Lung (tissue), 12 donors: Measurements from ENCODE around the gene PANX2. TPM values are rescaled to one million over a fixed set of nuclear protein-coding genes. Genes with fewer than 3 reads are reported as not detected.

Source experiments
- ATAC-seq: fragments of 200-7000 bp; cut with Tn5 transposase; one replicate; pipeline ENCODE4 v1.9.1; 2020; ENCODE audit warnings: moderate number of reproducible peaks; ENCODE audit not compliant: insufficient read depth, low FRiP score
- DNase-seq, 3 donors: peaks; one replicate each; pipeline ENCODE4 v3.0.0-alpha.2; 2013 to 2017
- H3K27ac ChIP-seq, 2 donors: one replicate each; pipeline ENCODE4 v1.5.1; 2013; ENCODE audit warnings: mild to moderate bottlenecking in 2 of 2, moderate library complexity in 2 of 2, control low read depth in 1 of 2, inconsistent platforms in 1 of 2, low read depth in 1 of 2, low read length in 1 of 2
- H3K27me3 ChIP-seq, 3 donors: one replicate each; pipeline ENCODE4 v1.5.1; 2013; ENCODE audit warnings: low read length in 2 of 3; ENCODE audit not compliant: control insufficient read depth in 3 of 3, insufficient read depth in 3 of 3
- H3K36me3 ChIP-seq, 4 donors: one replicate each; pipeline ENCODE4 v1.5.1; 2013; ENCODE audit warnings: low read length in 4 of 4, mild to moderate bottlenecking in 1 of 4, moderate library complexity in 1 of 4; ENCODE audit not compliant: control insufficient read depth in 4 of 4, insufficient read depth in 4 of 4
- H3K4me1 ChIP-seq, 5 donors: one replicate each; pipeline ENCODE4 v1.5.1; 2013; ENCODE audit warnings: low read length in 5 of 5, mild to moderate bottlenecking in 2 of 5, moderate library complexity in 1 of 5; ENCODE audit not compliant: control insufficient read depth in 5 of 5, insufficient read depth in 5 of 5
- H3K4me3 ChIP-seq: one replicate; pipeline ENCODE4 v1.5.1; 2013; ENCODE audit warnings: mild to moderate bottlenecking, control low read depth, moderate library complexity
- H3K9ac ChIP-seq, 2 donors: one replicate each; pipeline ENCODE4 v1.5.1; 2013; ENCODE audit warnings: low read length in 2 of 2, control low read depth in 1 of 2; ENCODE audit not compliant: insufficient read depth in 1 of 2
- H3K9me3 ChIP-seq, 4 donors: one replicate each; pipeline ENCODE4 v1.5.1; 2013; ENCODE audit warnings: low read length in 3 of 4, mild to moderate bottlenecking in 1 of 4, moderate library complexity in 1 of 4; ENCODE audit not compliant: control insufficient read depth in 4 of 4, insufficient read depth in 3 of 4
- CTCF ChIP-seq: IDR thresholded peaks from 2 replicates; pipeline ENCODE4 v1.5.1; 2012; ENCODE audit warnings: mild to moderate bottlenecking; ENCODE audit errors: control extremely low read depth, extremely low read depth
- WGBS, 2 donors: extraction: QIAGEN DNeasy Blood & Tissue Kit; methylation state at CpG; one replicate each; pipeline ENCODE4 v1.1.7; 2013; 5-methylcytosine and 5-hydroxymethylcytosine counted together
- polyA plus RNA-seq, 2 donors: library from polyadenylated mRNA; stranded (reverse); fragments of 200-250 nt; gene quantifications; one replicate each; pipeline ENCODE4 v1.2.1, GENCODE V29; 2013
- total RNA-seq, 2 donors: library from RNA; depleted of rRNA in 1 of 2; stranded (reverse); fragments of >200 nt in 1 of 2; gene quantifications; one replicate each; pipeline ENCODE4 v1.2.1, GENCODE V29; 2014 to 2021
- donor health status: control.
- donor health status: control.
- donor health status: Bipolar disorder and iron deficiency.
- donor health status: healthy.
- donor health status: DM: yes; HTN: yes; CAD: no.

The PANX2 gene
- total and polyA plus RNA-seq, 4 donors = 1.00 to 3.9 (median 2.6) TPM

- Histone ChIP-seq H3K4me3 (no peak overlapping the region), H3K9me3 (no peaks in the 10 kb centered on the region), H3K4me1 (peaks cover 0 to 17% (median 0%) of the 10 kb centered on the region in 5 donors), H3K27me3 (no peaks in the 10 kb centered on the region), H3K27ac (no peak overlapping the region), H3K9ac (no peak overlapping the region), H3K36me3 (peaks cover 4 to 48% (median 12%) of the 10 kb centered on the region in 4 donors)
- ATAC-seq (no peak), DNase-seq (no peak)
- TF ChIP-seq CTCF = no peak
- 93 to 94% methylated on average over 16 of the region's 16 CpGs for WGBS, 2 donors
These were observed 28.1 kb downstream of the PANX2 start for GRCh38 chr22:50198624-50199017.

GRCh38 chr22:50199251-50199721 is 28.8 kb downstream of the PANX2 start:
- 87 to 89% methylated on average over 18 of the region's 18 CpGs for WGBS, 2 donors
- DNase-seq (no peak), ATAC-seq (no peak)
- no peak overlapping the region for H3K27ac ChIP-seq
- no peaks in the 10 kb centered on the region for H3K27me3 ChIP-seq
- no peak overlapping the region for H3K4me3 ChIP-seq
- no peaks in the 10 kb centered on the region for H3K9me3 ChIP-seq
- H3K4me1 ChIP-seq = peaks cover 0 to 17% (median 0%) of the 10 kb centered on the region in 5 donors
- TF ChIP-seq CTCF = no peak
- H3K36me3 ChIP-seq = peaks cover 4 to 41% (median 12%) of the 10 kb centered on the region in 4 donors
- no peak overlapping the region for H3K9ac ChIP-seq

- peaks cover 4 to 35% (median 13%) of the 10 kb centered on the region in 4 donors for H3K36me3 ChIP-seq
- peaks cover 0 to 17% (median 0%) of the 10 kb centered on the region in 5 donors for H3K4me1 ChIP-seq
- TF ChIP-seq CTCF = no peak
- DNase-seq (peak in 1 of 3 donors; percentile 26), ATAC-seq (no peak)
- no peaks in the 10 kb centered on the region for H3K27me3 ChIP-seq
- no peak overlapping the region for H3K9ac ChIP-seq
- no peak overlapping the region for H3K27ac ChIP-seq
- WGBS, 2 donors = 6 to 9% methylated on average over 33 to 34 of the region's 34 CpGs
- no peaks in the 10 kb centered on the region for H3K9me3 ChIP-seq
- H3K4me3 ChIP-seq = peak overlapping the region; percentile 71
These were observed 29.4 kb downstream of the PANX2 start for GRCh38 chr22:50199829-50200460.
